Chondrocyte (in vitro differentiated cells): Measurements from ENCODE around the gene SKAP1. TPM values are rescaled to one million over a fixed set of nuclear protein-coding genes. Genes with fewer than 3 reads are reported as not detected.
A peak's percentile ranks its signal among the peaks of the same experiment; 100 is the strongest.

Source experiments
- DNase-seq: peaks from one replicate; pipeline ENCODE4 v3.0.0; 2021; ENCODE audit warnings: mixed read lengths, low spot score
- H3K27ac Mint-ChIP-seq: one replicate; pipeline ENCODE4 v1.8.0; 2021; ENCODE audit warnings: mild to moderate bottlenecking, moderate library complexity, mixed read lengths; ENCODE audit not compliant: unreplicated experiment
- H3K27me3 Mint-ChIP-seq: 2 replicates; pipeline ENCODE4 v1.8.0; 2021; ENCODE audit warnings: low read depth, mixed read lengths
- H3K36me3 Mint-ChIP-seq: 2 replicates; pipeline ENCODE4 v1.8.0; 2021; ENCODE audit warnings: low read depth, mixed read lengths
- H3K4me1 Mint-ChIP-seq: 2 replicates; pipeline ENCODE4 v1.8.0; 2021; ENCODE audit warnings: low read depth, mild to moderate bottlenecking, mixed read lengths
- H3K4me3 Mint-ChIP-seq: one replicate; pipeline ENCODE4 v1.8.0; 2021; ENCODE audit warnings: mild to moderate bottlenecking, moderate library complexity, mixed read lengths; ENCODE audit not compliant: unreplicated experiment
- H3K9me3 Mint-ChIP-seq: 2 replicates; pipeline ENCODE4 v1.8.0; 2021; ENCODE audit warnings: low read depth, mixed read lengths
- total RNA-seq: library from RNA; stranded (reverse); gene quantifications from 3 replicates; pipeline ENCODE4 v1.2.1, GENCODE V29; 2021
- TF ChIP-seq, protein P1 (sequence below): fragments of 200-600 bp; sonication (generic); IDR thresholded peaks from 2 replicates; pipeline ENCODE4 v1.5.0; 2021; ENCODE audit warnings: antibody characterized with exemption, mild to moderate bottlenecking, moderate library complexity

Gene SKAP1
- total RNA-seq, 1 donor from 2014 or later, result not detected

DNA sequence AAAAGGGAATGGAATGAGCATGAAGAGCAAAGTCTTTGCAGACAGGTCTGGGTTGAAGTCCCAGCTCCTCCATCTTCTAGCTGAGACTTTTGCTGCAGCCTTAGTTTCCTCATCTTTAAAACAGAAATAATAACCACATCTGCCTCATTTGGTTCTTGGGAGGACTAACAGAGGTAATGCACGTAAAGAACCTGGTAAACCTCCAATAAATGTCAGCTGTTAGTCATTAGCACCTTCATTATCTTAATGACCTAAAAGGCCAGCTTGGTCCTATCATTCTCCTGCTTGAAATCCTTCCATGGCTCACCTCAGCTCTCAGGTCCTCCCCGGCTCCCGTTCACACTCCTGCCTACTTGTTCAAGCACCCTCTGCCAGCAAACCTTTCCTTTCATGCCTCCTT lies 51.8 kb downstream of the SKAP1 start:
- Mint-ChIP-seq H3K27ac (no peak overlapping the region), H3K36me3 (no peaks in the 10 kb centered on the region), H3K4me1 (no peaks in the 10 kb centered on the region), H3K27me3 (peaks cover 33% of the 10 kb centered on the region), H3K4me3 (no peak overlapping the region), H3K9me3 (no peaks in the 10 kb centered on the region)
- DNase-seq, result no peak
- TF ChIP-seq, protein P1, sequence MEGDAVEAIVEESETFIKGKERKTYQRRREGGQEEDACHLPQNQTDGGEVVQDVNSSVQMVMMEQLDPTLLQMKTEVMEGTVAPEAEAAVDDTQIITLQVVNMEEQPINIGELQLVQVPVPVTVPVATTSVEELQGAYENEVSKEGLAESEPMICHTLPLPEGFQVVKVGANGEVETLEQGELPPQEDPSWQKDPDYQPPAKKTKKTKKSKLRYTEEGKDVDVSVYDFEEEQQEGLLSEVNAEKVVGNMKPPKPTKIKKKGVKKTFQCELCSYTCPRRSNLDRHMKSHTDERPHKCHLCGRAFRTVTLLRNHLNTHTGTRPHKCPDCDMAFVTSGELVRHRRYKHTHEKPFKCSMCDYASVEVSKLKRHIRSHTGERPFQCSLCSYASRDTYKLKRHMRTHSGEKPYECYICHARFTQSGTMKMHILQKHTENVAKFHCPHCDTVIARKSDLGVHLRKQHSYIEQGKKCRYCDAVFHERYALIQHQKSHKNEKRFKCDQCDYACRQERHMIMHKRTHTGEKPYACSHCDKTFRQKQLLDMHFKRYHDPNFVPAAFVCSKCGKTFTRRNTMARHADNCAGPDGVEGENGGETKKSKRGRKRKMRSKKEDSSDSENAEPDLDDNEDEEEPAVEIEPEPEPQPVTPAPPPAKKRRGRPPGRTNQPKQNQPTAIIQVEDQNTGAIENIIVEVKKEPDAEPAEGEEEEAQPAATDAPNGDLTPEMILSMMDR, result no peak

DNA sequence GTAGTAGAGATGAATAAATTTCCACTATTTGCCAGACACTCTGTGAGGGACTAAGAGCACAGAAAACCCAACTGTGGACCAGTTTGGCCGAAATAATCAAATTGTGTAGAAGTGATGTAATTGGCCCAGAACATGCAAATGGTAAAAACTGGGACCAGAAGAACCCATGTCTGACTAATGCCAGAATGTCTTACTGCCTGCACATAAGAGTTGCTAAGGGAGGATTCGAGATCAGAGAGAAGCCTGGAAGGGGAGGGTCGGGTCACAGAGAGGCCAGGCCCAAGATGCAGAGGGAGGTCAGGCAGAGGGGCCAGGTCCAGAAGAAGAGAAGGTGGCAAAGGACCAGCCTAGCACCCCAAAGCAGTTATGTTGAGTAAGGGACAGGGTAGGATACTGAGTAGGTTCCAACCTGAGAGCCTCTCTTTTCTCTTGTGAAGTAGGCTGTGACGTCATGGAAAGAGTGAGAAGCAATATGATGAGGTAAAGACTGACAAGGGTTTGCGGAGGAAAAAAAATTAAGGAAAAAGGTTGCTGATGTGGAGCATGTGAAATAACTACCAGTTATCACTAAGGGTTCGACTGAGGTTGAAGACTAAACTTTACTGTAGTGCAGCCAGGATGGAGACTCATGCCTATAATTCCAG lies 53.2 kb downstream of the SKAP1 start:
- H3K9me3 Mint-ChIP-seq, result no peaks in the 10 kb centered on the region
- DNase-seq, result no peak
- peaks cover 28% of the 10 kb centered on the region for H3K27me3 Mint-ChIP-seq
- no peak overlapping the region for H3K4me3 Mint-ChIP-seq
- no peak overlapping the region for H3K27ac Mint-ChIP-seq
- TF ChIP-seq, protein P1, result no peak
- no peaks in the 10 kb centered on the region for H3K36me3 Mint-ChIP-seq
- H3K4me1 Mint-ChIP-seq, result no peaks in the 10 kb centered on the region

DNA sequence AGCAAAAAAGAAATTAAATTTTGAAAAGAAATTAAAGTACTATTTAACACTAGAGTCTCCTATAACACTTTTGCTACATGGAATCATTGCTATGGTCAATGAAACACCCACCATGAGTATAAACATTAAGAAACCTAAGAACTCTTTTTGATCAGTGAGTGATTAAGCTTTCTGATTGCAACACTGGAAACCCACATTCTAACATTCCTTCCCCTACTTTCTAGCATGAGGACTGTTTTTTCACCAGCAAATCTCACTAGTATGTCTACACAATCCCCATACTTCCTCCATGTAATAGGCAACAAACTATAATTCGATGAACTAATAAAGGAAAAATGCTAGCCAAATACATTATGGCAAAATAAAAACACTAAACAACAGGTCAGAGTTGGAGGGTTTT lies 54.7 kb downstream of the SKAP1 start:
- no peaks in the 10 kb centered on the region for H3K36me3 Mint-ChIP-seq
- peaks cover 31% of the 10 kb centered on the region for H3K27me3 Mint-ChIP-seq
- no peak overlapping the region for H3K27ac Mint-ChIP-seq

DNA sequence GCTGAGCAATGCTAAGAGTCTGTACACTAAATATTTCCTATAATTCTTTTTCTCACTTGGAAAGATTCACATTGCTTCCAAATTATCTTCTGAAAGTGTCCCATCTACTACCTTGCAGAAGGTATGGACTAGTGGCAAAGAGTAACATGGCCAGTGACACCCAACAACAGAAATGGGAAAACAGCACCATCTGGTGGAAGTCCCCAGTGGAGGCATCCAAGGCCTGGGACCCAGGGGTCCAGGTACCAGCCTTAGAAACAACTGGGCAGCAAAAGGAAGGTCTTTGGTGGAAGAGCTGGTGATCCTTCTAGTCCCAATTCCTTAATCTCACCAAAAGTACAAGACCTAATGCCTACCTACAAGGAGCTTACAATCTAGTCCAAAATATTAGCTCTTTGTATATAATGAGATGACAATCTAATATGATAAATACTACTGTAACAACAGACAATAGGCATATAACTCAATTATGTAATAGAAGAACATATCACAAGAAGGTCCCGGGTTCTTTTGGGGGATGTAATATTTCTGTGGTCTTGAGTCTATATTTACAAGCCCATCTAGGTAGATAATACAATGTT lies 55.3 kb downstream of the SKAP1 start:
- Mint-ChIP-seq H3K27ac (no peak overlapping the region), H3K9me3 (no peaks in the 10 kb centered on the region), H3K4me3 (no peak overlapping the region), H3K36me3 (no peaks in the 10 kb centered on the region), H3K27me3 (peaks cover 32% of the 10 kb centered on the region), H3K4me1 (no peaks in the 10 kb centered on the region)
- DNase-seq, result no peak
- TF ChIP-seq, protein P1, result peak; percentile 40

More for the DNA sequence above, 54.7 kb downstream of the SKAP1 start:
- no peak for DNase-seq
- no peaks in the 10 kb centered on the region for H3K9me3 Mint-ChIP-seq
- TF ChIP-seq, protein P1, result no peak
- no peaks in the 10 kb centered on the region for H3K4me1 Mint-ChIP-seq
- H3K4me3 Mint-ChIP-seq, result no peak overlapping the region

DNA sequence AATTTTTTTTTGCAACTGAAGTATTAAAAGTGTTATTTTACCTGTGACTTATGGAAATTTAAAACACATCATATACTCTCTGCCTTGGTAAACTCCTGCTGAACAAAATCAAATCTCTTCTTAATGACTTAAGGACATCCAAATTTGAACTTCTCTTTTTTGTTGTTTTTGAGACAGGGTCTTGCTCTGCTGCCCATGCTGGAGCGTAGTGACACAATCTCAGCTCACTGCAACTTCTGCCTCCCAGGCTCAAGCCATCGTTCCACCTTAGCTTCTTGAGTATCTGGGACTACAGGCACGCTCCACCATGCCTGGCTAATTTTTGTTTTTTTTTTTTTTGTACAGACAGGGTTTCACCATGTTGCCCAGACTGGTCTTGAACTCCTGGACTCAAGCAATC lies 56.1 kb downstream of the SKAP1 start:
- Mint-ChIP-seq H3K9me3 (no peaks in the 10 kb centered on the region), H3K4me3 (no peak overlapping the region), H3K36me3 (no peaks in the 10 kb centered on the region), H3K4me1 (no peaks in the 10 kb centered on the region), H3K27ac (no peak overlapping the region), H3K27me3 (peaks cover 32% of the 10 kb centered on the region)
- no peak for DNase-seq
- TF ChIP-seq, protein P1, result no peak
